HFFc6 (cell line): ENCODE results near the gene STXBP6. TPM values are rescaled to one million over a fixed set of nuclear protein-coding genes. Genes with fewer than 3 reads are reported as not detected.

Experiments used
- DNase-seq: peaks from one replicate; pipeline ENCODE4 v3.0.0-alpha.2; 2018
- H3K27ac Mint-ChIP-seq: 2 replicates; pipeline ENCODE4 v1.8.0; 2020; ENCODE audit warnings: mild to moderate bottlenecking, mixed read lengths
- H3K27me3 Mint-ChIP-seq: 2 replicates; pipeline ENCODE4 v1.8.0; 2021; ENCODE audit warnings: mild to moderate bottlenecking, moderate library complexity, mixed read lengths; ENCODE audit not compliant: insufficient read depth
- H3K36me3 Mint-ChIP-seq: 2 replicates; pipeline ENCODE4 v1.8.0; 2021; ENCODE audit warnings: low read depth, mixed read lengths
- H3K4me1 Mint-ChIP-seq: 2 replicates; pipeline ENCODE4 v1.8.0; 2020; ENCODE audit warnings: low read depth, mixed read lengths
- H3K4me3 Mint-ChIP-seq: 2 replicates; pipeline ENCODE4 v1.8.0; 2020; ENCODE audit warnings: mild to moderate bottlenecking, moderate library complexity, mixed read lengths
- H3K9me3 Mint-ChIP-seq: 2 replicates; pipeline ENCODE4 v1.8.0; 2020; ENCODE audit warnings: mild to moderate bottlenecking, mixed read lengths
- CTCF ChIP-seq: fragments of 200-600 bp; sonication (generic); IDR thresholded peaks from 2 replicates; pipeline ENCODE4 v1.5.0; 2021; ENCODE audit warnings: antibody characterized with exemption, mild to moderate bottlenecking
- total RNA-seq, 6 experiments: library from RNA; stranded (reverse); fragmentation: NEBNext Ultra II Directional; extraction: Animal tissue kit (Norgen Biotek cat#: 25700); gene quantifications; 2 replicates in 1 of 6; 3 replicates in 5 of 6; pipeline ENCODE4 v1.2.3, GENCODE V29; 2021

STXBP6 gene
- total RNA-seq, 6 experiments from 2014 or later = 15.4 to 17.5 (median 17.0) TPM

- H3K27ac Mint-ChIP-seq = no peak overlapping the region
- H3K4me3 Mint-ChIP-seq = no peak overlapping the region
- no peaks in the 10 kb centered on the region for H3K9me3 Mint-ChIP-seq
- no peak for TF ChIP-seq CTCF
- peaks cover 16% of the 10 kb centered on the region; the same call in 1 of the 2 replicates for H3K36me3 Mint-ChIP-seq
- no peaks in the 10 kb centered on the region for H3K27me3 Mint-ChIP-seq
- H3K4me1 Mint-ChIP-seq = peaks cover 43% of the 10 kb centered on the region
- no peak for DNase-seq
Observed at GRCh38 chr14:24999157-24999556, 50.8 kb downstream of the STXBP6 start.

- Mint-ChIP-seq H3K4me1 (peaks cover 27% of the 10 kb centered on the region), H3K36me3 (0 out of 2 replicates have a peak, but pooled peaks cover 8% of the 10 kb centered on the region), H3K4me3 (no peak overlapping the region), H3K9me3 (no peaks in the 10 kb centered on the region), H3K27me3 (no peaks in the 10 kb centered on the region), H3K27ac (no peak overlapping the region)
- no peak for TF ChIP-seq CTCF
- DNase-seq = no peak
Observed at GRCh38 chr14:24996930-24997725, 52.8 kb downstream of the STXBP6 start.

- no peak for TF ChIP-seq CTCF
- H3K36me3 Mint-ChIP-seq = 0 out of 2 replicates have a peak, but pooled peaks cover 9% of the 10 kb centered on the region
- no peak overlapping the region for H3K27ac Mint-ChIP-seq
- DNase-seq = no peak
- no peaks in the 10 kb centered on the region for H3K9me3 Mint-ChIP-seq
- no peak overlapping the region for H3K4me3 Mint-ChIP-seq
- peaks cover 7% of the 10 kb centered on the region for H3K4me1 Mint-ChIP-seq
- peaks cover 2% of the 10 kb centered on the region; the same call in 1 of the 2 replicates for H3K27me3 Mint-ChIP-seq
Observed at GRCh38 chr14:24995016-24995415, 54.9 kb downstream of the STXBP6 start.

- no peak overlapping the region for H3K4me3 Mint-ChIP-seq
- H3K27ac Mint-ChIP-seq = no peak overlapping the region
- peaks cover 5% of the 10 kb centered on the region; the same call in 1 of the 2 replicates for H3K36me3 Mint-ChIP-seq
- no peak for TF ChIP-seq CTCF
- H3K4me1 Mint-ChIP-seq = no peaks in the 10 kb centered on the region; the same call in 1 of the 2 replicates
- DNase-seq = no peak
- no peaks in the 10 kb centered on the region for H3K9me3 Mint-ChIP-seq
- peaks cover 2% of the 10 kb centered on the region; the same call in 1 of the 2 replicates for H3K27me3 Mint-ChIP-seq
Observed at GRCh38 chr14:24993631-24994030, 56.3 kb downstream of the STXBP6 start.

GRCh38 chr14:24992624-24993360 is 57.2 kb downstream of the STXBP6 start:
- H3K36me3 Mint-ChIP-seq = peaks cover 8% of the 10 kb centered on the region
- H3K4me3 Mint-ChIP-seq = no peak overlapping the region
- no peak for DNase-seq
- no peaks in the 10 kb centered on the region for H3K9me3 Mint-ChIP-seq
- TF ChIP-seq CTCF = no peak
- H3K27ac Mint-ChIP-seq = no peak overlapping the region
- peaks cover 2% of the 10 kb centered on the region; the same call in 1 of the 2 replicates for H3K27me3 Mint-ChIP-seq
- no peaks in the 10 kb centered on the region; the same call in 1 of the 2 replicates for H3K4me1 Mint-ChIP-seq
